Fibroblast of the conjunctiva (primary cell): ENCODE data around the gene DHCR24.
A peak's percentile ranks its signal among the peaks of the same experiment; 100 is the strongest.

Source experiments
- DNase-seq: peaks from one replicate; pipeline ENCODE4 v3.0.0-alpha.2; 2010; ENCODE audit warnings: low read depth

Gene DHCR24

GRCh38 chr1:54816130-54816529 lies 70.9 kb downstream of the DHCR24 start:
- DNase-seq: no peak

GRCh38 chr1:54815086-54815876 lies 71.7 kb downstream of the DHCR24 start:
- no peak for DNase-seq

GRCh38 chr1:54814571-54814970 lies 72.4 kb downstream of the DHCR24 start:
- no peak for DNase-seq

GRCh38 chr1:54814126-54814498 lies 72.9 kb downstream of the DHCR24 start:
- DNase-seq: no peak

- DNase-seq: no peak
Observed at GRCh38 chr1:54813485-54814125, 73.4 kb downstream of the DHCR24 start.

- no peak for DNase-seq
Observed at GRCh38 chr1:54812801-54813484, 74.1 kb downstream of the DHCR24 start.

GRCh38 chr1:54811739-54812655 lies 75.0 kb downstream of the DHCR24 start:
- no peak for DNase-seq

- no peak for DNase-seq
Observed at GRCh38 chr1:54811066-54811465, 75.9 kb downstream of the DHCR24 start.

- DNase-seq: peak; percentile 23
Observed at GRCh38 chr1:54810153-54810942, 76.6 kb downstream of the DHCR24 start.

- DNase-seq: no peak
Observed at GRCh38 chr1:54809496-54810074, 77.4 kb downstream of the DHCR24 start.

- no peak for DNase-seq
Observed at GRCh38 chr1:54808443-54809207, 78.4 kb downstream of the DHCR24 start.

- DNase-seq: no peak
Observed at GRCh38 chr1:54807756-54808155, 79.2 kb downstream of the DHCR24 start.

- DNase-seq: no peak
Observed at GRCh38 chr1:54806931-54807611, 79.9 kb downstream of the DHCR24 start.

GRCh38 chr1:54805981-54806381 lies 81.0 kb downstream of the DHCR24 start:
- DNase-seq: no peak

- DNase-seq: no peak
Observed at GRCh38 chr1:54805466-54805865, 81.5 kb downstream of the DHCR24 start.

- no peak for DNase-seq
Observed at GRCh38 chr1:54804471-54805132, 82.4 kb downstream of the DHCR24 start.

- no peak for DNase-seq
Observed at GRCh38 chr1:54803761-54804470, 83.1 kb downstream of the DHCR24 start.
